OCI-LY1 (cell line): Measurements from ENCODE around the gene FRMD4A.

Experiments used
- CTCF ChIP-seq: fragments of 200-600 bp; sonication (generic), shearing (Covaris generic); IDR thresholded peaks from 2 replicates; pipeline ENCODE4 v1.5.1; 2017; ENCODE audit warnings: mild to moderate bottlenecking, antibody characterized with exemption, low read length, moderate library complexity, mixed read lengths
- EZH2 ChIP-seq: fragments of 200-600 bp; sonication (generic), shearing (Covaris generic); IDR thresholded peaks from 2 replicates; pipeline ENCODE4 v1.8.0; 2017; ENCODE audit warnings: borderline replicate concordance, mixed run types, mild to moderate bottlenecking, antibody characterized with exemption, low read length, moderate library complexity, mixed read lengths

DNA sequence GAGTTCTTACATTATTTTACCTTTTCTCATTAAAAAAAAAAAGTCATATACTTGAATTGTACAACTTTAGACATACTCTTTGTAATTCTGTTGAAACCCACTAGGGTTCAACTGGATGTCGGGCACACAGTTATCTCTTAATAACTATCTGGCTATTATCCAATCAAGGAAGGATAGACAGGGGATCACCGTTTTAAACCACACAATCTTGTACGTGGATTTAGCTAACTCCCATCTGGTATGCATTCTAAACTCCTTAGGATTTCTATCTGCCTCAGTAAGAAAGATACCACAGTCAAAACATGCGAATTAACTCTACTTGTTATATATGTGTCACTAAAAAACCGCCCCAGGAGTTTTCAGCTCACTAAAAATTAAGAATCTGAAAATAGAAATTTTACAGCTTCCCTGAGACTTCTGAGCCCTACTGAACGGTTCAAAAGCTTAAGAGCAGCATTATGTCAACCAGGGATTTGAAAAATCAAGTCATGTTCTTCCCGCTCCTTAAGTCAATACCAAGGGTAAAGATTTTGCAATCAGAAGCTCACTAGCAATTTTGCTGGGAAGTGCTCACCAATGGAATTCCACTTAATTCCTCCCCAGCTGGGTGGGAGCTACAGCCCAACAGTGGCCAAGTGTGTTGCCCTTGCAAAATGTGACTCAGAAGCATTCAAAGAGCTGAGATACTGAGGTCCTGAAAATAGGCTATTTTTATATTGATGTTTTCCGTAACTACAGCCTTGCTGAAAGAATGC is 267.0 kb downstream of the FRMD4A start:
- TF ChIP-seq EZH2 (no peak), CTCF (no peak)
